MM.1S (cell line): ENCODE data around the gene SLIT1.

Experiments
- DNase-seq: peaks from one replicate; pipeline ENCODE4 v3.0.0-alpha.2; 2015
- H2AFZ ChIP-seq: fragments of 300-600 bp; sonication (generic); 2 replicates; pipeline ENCODE4 v1.6.0; 2016; ENCODE audit warnings: antibody characterized with exemption, low read length
- H3F3A ChIP-seq: fragments of 300-600 bp; sonication (generic); 2 replicates; pipeline ENCODE4 v1.6.1; 2016; ENCODE audit warnings: mild to moderate bottlenecking, antibody characterized with exemption, low read length, moderate library complexity, mixed read lengths; ENCODE audit not compliant: insufficient read depth
- H3K27ac ChIP-seq: fragments of 300-600 bp; sonication (generic); 2 replicates; pipeline ENCODE4 v1.5.1; 2016; ENCODE audit warnings: mild to moderate bottlenecking, low read length
- H3K27me3 ChIP-seq: fragments of 300-600 bp; sonication (generic); replicated peaks from 2 replicates; pipeline ENCODE4 v1.6.0; 2016; ENCODE audit warnings: low read length; ENCODE audit not compliant: insufficient read depth
- H3K36me3 ChIP-seq: fragments of 300-600 bp; sonication (generic); replicated peaks from 2 replicates; pipeline ENCODE4 v1.6.1; 2016; ENCODE audit warnings: mild to moderate bottlenecking, low read length, mixed read lengths; ENCODE audit not compliant: insufficient read depth
- H3K4me1 ChIP-seq: fragments of 300-600 bp; sonication (generic); 2 replicates; pipeline ENCODE4 v1.6.1; 2016; ENCODE audit warnings: low read length, mixed read lengths
- H3K4me2 ChIP-seq: fragments of 300-600 bp; sonication (generic); 2 replicates; pipeline ENCODE4 v1.6.0; 2016; ENCODE audit warnings: low read depth, low read length
- H3K4me3 ChIP-seq: fragments of 300-600 bp; sonication (generic); 2 replicates; pipeline ENCODE4 v1.5.1; 2016; ENCODE audit warnings: low read length, mixed read lengths
- H3K79me2 ChIP-seq: fragments of 300-600 bp; sonication (generic); 2 replicates; pipeline ENCODE4 v1.6.1; 2016; ENCODE audit warnings: mixed run types, low read length, mixed read lengths
- H3K9ac ChIP-seq: fragments of 300-600 bp; sonication (generic); 2 replicates; pipeline ENCODE4 v1.6.1; 2016; ENCODE audit warnings: low read length, mixed read lengths
- H3K9me2 ChIP-seq: fragments of 300-600 bp; sonication (generic); replicated peaks from 2 replicates; pipeline ENCODE4 v1.6.1; 2016; ENCODE audit warnings: mild to moderate bottlenecking, low read length, mixed read lengths; ENCODE audit not compliant: insufficient read depth
- H3K9me3 ChIP-seq: fragments of 300-600 bp; sonication (generic); replicated peaks from 2 replicates; pipeline ENCODE4 v1.6.1; 2016; ENCODE audit warnings: mild to moderate bottlenecking, low read length, mixed read lengths; ENCODE audit not compliant: insufficient read depth
- H4K20me1 ChIP-seq: fragments of 300-600 bp; sonication (generic); 2 replicates; pipeline ENCODE4 v1.6.1; 2016; ENCODE audit warnings: mild to moderate bottlenecking, low read length, moderate library complexity, mixed read lengths; ENCODE audit not compliant: insufficient read depth
- CTCF ChIP-seq: fragments of 300-600 bp; sonication (generic); IDR thresholded peaks from 2 replicates; pipeline ENCODE4 v1.5.1; 2016; ENCODE audit warnings: antibody characterized with exemption, low read length, mixed read lengths
- EZH2 ChIP-seq: fragments of 300-600 bp; sonication (generic); optimal IDR thresholded peaks from 2 replicates; pipeline ENCODE3; 2017; ENCODE audit warnings: low read depth, mild to moderate bottlenecking, antibody characterized with exemption, low read length, mixed read lengths
- EZH2phosphoT487 ChIP-seq: fragments of 300-600 bp; sonication (generic); IDR thresholded peaks from 2 replicates; pipeline ENCODE4 v1.6.1; 2018; ENCODE audit warnings: antibody characterized with exemption, low read length

The SLIT1 gene

GRCh38 chr10:97128516-97129154 lies 57.1 kb downstream of the SLIT1 start:
- Histone ChIP-seq H3K27me3 (peaks cover 5% of the 10 kb centered on the region; the same call in 1 of the 2 replicates), H3K4me3 (no peak overlapping the region), H3K9me2 (no peaks in the 10 kb centered on the region), H3K4me2 (no peak overlapping the region), H4K20me1 (no peaks in the 10 kb centered on the region), H3K4me1 (no peaks in the 10 kb centered on the region), H2AFZ (no peak overlapping the region), H3K9me3 (no peaks in the 10 kb centered on the region), H3F3A (no peaks in the 10 kb centered on the region), H3K79me2 (no peaks in the 10 kb centered on the region), H3K27ac (no peak overlapping the region), H3K36me3 (no peaks in the 10 kb centered on the region), H3K9ac (no peak overlapping the region)
- TF ChIP-seq EZH2phosphoT487 (no peak), CTCF (no peak), EZH2 (no peak)
- DNase-seq = no peak

- Histone ChIP-seq H3K9ac (no peak overlapping the region), H3K4me1 (no peaks in the 10 kb centered on the region), H3K36me3 (no peaks in the 10 kb centered on the region), H3K4me2 (no peak overlapping the region), H3F3A (no peaks in the 10 kb centered on the region), H4K20me1 (no peaks in the 10 kb centered on the region), H3K27me3 (peaks cover 5% of the 10 kb centered on the region; the same call in 1 of the 2 replicates), H2AFZ (no peak overlapping the region), H3K9me3 (no peaks in the 10 kb centered on the region), H3K4me3 (no peak overlapping the region), H3K79me2 (no peaks in the 10 kb centered on the region), H3K9me2 (no peaks in the 10 kb centered on the region), H3K27ac (no peak overlapping the region)
- no peak for DNase-seq
- TF ChIP-seq EZH2phosphoT487 (no peak), CTCF (no peak), EZH2 (no peak)
These were observed 57.7 kb downstream of the SLIT1 start for GRCh38 chr10:97128039-97128492.

- no peaks in the 10 kb centered on the region for H3K9me3 ChIP-seq
- H3K27ac ChIP-seq = no peak overlapping the region
- no peak overlapping the region for H3K9ac ChIP-seq
- H4K20me1 ChIP-seq = no peaks in the 10 kb centered on the region
- no peak for DNase-seq
- H3K27me3 ChIP-seq = peaks cover 5% of the 10 kb centered on the region; the same call in 1 of the 2 replicates
- H3K79me2 ChIP-seq = no peaks in the 10 kb centered on the region
- no peaks in the 10 kb centered on the region for H3F3A ChIP-seq
- H3K36me3 ChIP-seq = no peaks in the 10 kb centered on the region
- no peaks in the 10 kb centered on the region for H3K9me2 ChIP-seq
- H3K4me3 ChIP-seq = no peak overlapping the region
- H3K4me1 ChIP-seq = no peaks in the 10 kb centered on the region
- TF ChIP-seq EZH2phosphoT487 (no peak), CTCF (no peak), EZH2 (no peak)
- no peak overlapping the region for H2AFZ ChIP-seq
- no peak overlapping the region for H3K4me2 ChIP-seq
These were observed 58.2 kb downstream of the SLIT1 start for GRCh38 chr10:97127509-97127908.
